ENCODE results near the gene RGL1. TPM values are rescaled to one million over a fixed set of nuclear protein-coding genes. Genes with fewer than 3 reads are reported as not detected.

The RGL1 gene
- total RNA-seq, 4 donors from 2014 or later: 31.5 to 51.5 (median 37.5) TPM

- H3K36me3 ChIP-seq: no peaks in the 10 kb centered on the region
- H3K4me1 ChIP-seq: peaks cover 34 to 96% (median 89%) of the 10 kb centered on the region in 4 donors
- peak; percentile 14 to 51 for TF ChIP-seq POLR2AphosphoS5 (IDR thresholded peaks at IDR 0.05)
- TF ChIP-seq POLR2A (IDR thresholded peaks at IDR 0.05; ENCODE audit: low read depth): no peak
- no peaks in the 10 kb centered on the region for H3K27me3 ChIP-seq
- 48% methylated on average over 3 of the region's 3 CpGs for WGBS
- intact Hi-C loops (cut with DNase I): no loop called here
- DNase-seq (ENCODE audit: extremely low spot score): no peak
- no peak overlapping the region for H3K4me3 ChIP-seq
- peak overlapping the region; percentile 76 to 81 (median 80) for H3K27ac ChIP-seq (replicated peaks in 1 of 4)
- no peaks in the 10 kb centered on the region for H3K9me3 ChIP-seq
Measured at GRCh38 chr1:183821889-183822611, 17.1 kb downstream of the RGL1 start.

GRCh38 chr1:183824291-183824690, 19.4 kb downstream of the RGL1 start:
- intact Hi-C loops (cut with DNase I): no loop called here

GRCh38 chr1:183827801-183828200, 22.9 kb downstream of the RGL1 start:
- Histone ChIP-seq H3K9me3 (no peaks in the 10 kb centered on the region), H3K27me3 (no peaks in the 10 kb centered on the region), H3K4me3 (no peak overlapping the region), H3K27ac (replicated peaks in 1 of 4) (peak overlapping the region; percentile 13 to 54 (median 30)), H3K36me3 (no peaks in the 10 kb centered on the region), H3K4me1 (peaks cover 17 to 82% (median 72%) of the 10 kb centered on the region in 4 donors)
- DNase-seq (ENCODE audit: extremely low spot score): no peak
- intact Hi-C loops (cut with DNase I): no loop called here
- TF ChIP-seq CTCF (IDR thresholded peaks at IDR 0.05): no peak
- no peak for TF ChIP-seq EP300 (IDR thresholded peaks at IDR 0.05)
- no peak for TF ChIP-seq POLR2AphosphoS5 (IDR thresholded peaks at IDR 0.05)
- no peak for TF ChIP-seq POLR2A (IDR thresholded peaks at IDR 0.05; ENCODE audit: low read depth)

More at GRCh38 chr1:183824291-183824690, 19.4 kb downstream of the RGL1 start:
- H3K27ac ChIP-seq (replicated peaks in 1 of 4): peak overlapping the region; percentile 76 to 81 (median 80)
- no peaks in the 10 kb centered on the region for H3K9me3 ChIP-seq
- DNase-seq (ENCODE audit: extremely low spot score): no peak
- H3K27me3 ChIP-seq: no peaks in the 10 kb centered on the region
- TF ChIP-seq CTCF (IDR thresholded peaks at IDR 0.05) (no peak), POLR2A (IDR thresholded peaks at IDR 0.05; ENCODE audit: low read depth) (no peak), EP300 (IDR thresholded peaks at IDR 0.05) (no peak), POLR2AphosphoS5 (IDR thresholded peaks at IDR 0.05) (no peak)
- peaks cover 34 to 95% (median 91%) of the 10 kb centered on the region in 4 donors for H3K4me1 ChIP-seq
- 86% methylated on average over 1 of the region's 1 CpG for WGBS
- no peaks in the 10 kb centered on the region for H3K36me3 ChIP-seq
- H3K4me3 ChIP-seq: no peak overlapping the region

- peaks cover 21 to 78% (median 67%) of the 10 kb centered on the region in 4 donors for H3K4me1 ChIP-seq
- DNase-seq (ENCODE audit: extremely low spot score): no peak
Measured at GRCh38 chr1:183830389-183830788, 25.5 kb downstream of the RGL1 start.

More at GRCh38 chr1:183830389-183830788, 25.5 kb downstream of the RGL1 start:
- H3K27ac ChIP-seq (replicated peaks in 1 of 4): no peak overlapping the region
- intact Hi-C loops (cut with DNase I): no loop called here
- H3K36me3 ChIP-seq: no peaks in the 10 kb centered on the region
- no peak overlapping the region for H3K4me3 ChIP-seq
- 91% methylated on average over 1 of the region's 1 CpG for WGBS
- TF ChIP-seq POLR2AphosphoS5 (IDR thresholded peaks at IDR 0.05) (no peak), POLR2A (IDR thresholded peaks at IDR 0.05; ENCODE audit: low read depth) (no peak), EP300 (IDR thresholded peaks at IDR 0.05) (no peak), CTCF (IDR thresholded peaks at IDR 0.05) (no peak)
- no peaks in the 10 kb centered on the region for H3K27me3 ChIP-seq
- no peaks in the 10 kb centered on the region for H3K9me3 ChIP-seq

Data from esophagus muscularis mucosa (tissue), 4 donors.